T-helper 9 cell (primary cell): ENCODE data around the gene KRTAP19-8.

Experiments used
- DNase-seq: peaks from one replicate; pipeline ENCODE4 v3.0.0-alpha.2; 2020
- total RNA-seq, 2 donors: gene quantifications; one replicate each; lab custom pipeline; 2026; lab: John Stamatoyannopoulos, UW

KRTAP19-8 gene, protein sequence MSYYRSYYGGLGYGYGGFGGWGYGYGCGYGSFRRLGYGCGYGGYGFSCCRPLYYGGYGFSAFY
- 0 reads per million in 2 donors for total RNA-seq

DNA sequence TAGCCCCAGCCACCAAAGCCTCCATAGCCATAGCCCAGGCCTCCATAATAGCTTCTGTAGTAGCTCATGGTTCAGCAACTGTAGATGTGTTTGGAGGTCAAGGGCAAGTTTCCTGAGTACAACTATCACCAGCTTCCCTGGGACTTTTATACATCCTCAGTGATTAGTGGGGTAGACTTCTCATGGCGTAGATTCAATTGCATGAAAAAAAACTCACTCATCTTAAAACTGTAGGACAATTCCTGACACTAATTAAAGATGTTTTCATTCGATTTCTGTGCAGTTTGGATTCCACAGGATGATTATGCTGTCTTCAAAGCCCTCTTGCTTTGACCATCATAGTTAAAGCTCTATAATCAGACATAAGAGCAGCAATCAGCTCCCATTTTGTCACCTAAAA lies at the start of gene KRTAP19-8:
Gene KRTAP19-8, minus strand, starts transcription at position 101 of the 400 bp plus-strand sequence. Its CDS starts 33 bp downstream, at position 68.
- no peak for DNase-seq

- DNase-seq = no peak
Observed at GRCh38 chr21:31087639-31088473, 49.6 kb upstream of the KRTAP19-8 start.

- DNase-seq = no peak
Observed at GRCh38 chr21:31084689-31085088, 46.4 kb upstream of the KRTAP19-8 start.

- no peak for DNase-seq
Observed at GRCh38 chr21:31078796-31079195, 40.5 kb upstream of the KRTAP19-8 start.

GRCh38 chr21:31078216-31078615 lies 39.9 kb upstream of the KRTAP19-8 start:
- no peak for DNase-seq

DNA sequence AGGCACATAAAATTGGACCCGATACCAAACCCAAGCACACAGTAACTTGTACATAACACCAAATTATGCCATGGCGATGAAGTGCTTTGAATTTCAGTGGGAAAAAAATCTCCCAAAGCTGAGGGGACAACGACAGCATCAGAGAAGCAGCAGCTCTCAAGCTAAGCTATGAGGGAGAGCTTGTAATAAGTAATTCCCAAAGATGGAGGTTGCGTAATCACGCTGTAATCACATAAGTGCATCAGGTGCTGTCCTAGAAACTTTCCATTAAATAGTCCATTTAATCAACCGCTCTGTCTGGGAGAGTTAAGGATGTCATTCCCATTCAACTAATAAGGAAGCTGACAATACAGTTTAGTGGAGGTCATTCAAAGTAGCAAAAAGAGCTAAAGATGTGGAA lies 37.6 kb upstream of the KRTAP19-8 start:
- DNase-seq = no peak

GRCh38 chr21:31072533-31072932 lies 34.3 kb upstream of the KRTAP19-8 start:
- DNase-seq = no peak

GRCh38 chr21:31064803-31065202 lies 26.5 kb upstream of the KRTAP19-8 start:
- no peak for DNase-seq

DNA sequence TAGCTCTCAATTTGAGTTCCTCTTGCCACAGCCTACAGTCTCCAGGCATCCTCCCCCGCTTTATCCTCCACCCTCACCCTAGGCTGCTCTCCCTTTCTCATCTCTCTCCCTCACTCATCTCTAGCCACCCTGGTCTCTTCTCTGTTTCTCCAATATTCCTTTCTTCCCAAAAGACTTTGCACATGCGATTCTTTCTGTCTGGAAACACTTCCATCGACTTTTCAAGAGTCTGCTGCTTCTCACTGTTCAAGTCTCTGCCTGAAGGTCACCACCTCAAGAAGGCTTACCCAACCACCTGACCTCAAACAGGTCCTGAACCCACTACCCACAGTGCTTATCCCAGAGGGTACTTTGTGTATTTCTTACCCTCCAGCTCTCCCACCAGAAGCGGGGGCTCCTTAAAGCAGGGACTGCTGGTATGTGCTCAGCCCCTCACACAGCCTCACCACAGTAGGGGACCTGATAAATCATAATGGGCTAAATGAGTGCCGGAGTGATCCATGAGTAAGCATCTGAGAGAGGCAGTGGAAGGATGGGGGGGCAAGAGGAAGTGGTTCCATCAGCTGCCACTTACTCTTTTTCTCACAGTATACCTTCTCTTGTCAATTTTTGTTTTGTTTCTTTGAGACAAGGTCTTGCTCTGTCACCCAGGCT lies 14.3 kb upstream of the KRTAP19-8 start:
- no peak for DNase-seq

GRCh38 chr21:31050577-31051157 lies 12.4 kb upstream of the KRTAP19-8 start:
- DNase-seq = no peak

GRCh38 chr21:31045841-31046240 lies 7.6 kb upstream of the KRTAP19-8 start:
- DNase-seq = no peak

- no peak for DNase-seq
Observed at GRCh38 chr21:31043471-31043870, 5.2 kb upstream of the KRTAP19-8 start.

GRCh38 chr21:31042080-31042464 lies 3.8 kb upstream of the KRTAP19-8 start:
- no peak for DNase-seq

DNA sequence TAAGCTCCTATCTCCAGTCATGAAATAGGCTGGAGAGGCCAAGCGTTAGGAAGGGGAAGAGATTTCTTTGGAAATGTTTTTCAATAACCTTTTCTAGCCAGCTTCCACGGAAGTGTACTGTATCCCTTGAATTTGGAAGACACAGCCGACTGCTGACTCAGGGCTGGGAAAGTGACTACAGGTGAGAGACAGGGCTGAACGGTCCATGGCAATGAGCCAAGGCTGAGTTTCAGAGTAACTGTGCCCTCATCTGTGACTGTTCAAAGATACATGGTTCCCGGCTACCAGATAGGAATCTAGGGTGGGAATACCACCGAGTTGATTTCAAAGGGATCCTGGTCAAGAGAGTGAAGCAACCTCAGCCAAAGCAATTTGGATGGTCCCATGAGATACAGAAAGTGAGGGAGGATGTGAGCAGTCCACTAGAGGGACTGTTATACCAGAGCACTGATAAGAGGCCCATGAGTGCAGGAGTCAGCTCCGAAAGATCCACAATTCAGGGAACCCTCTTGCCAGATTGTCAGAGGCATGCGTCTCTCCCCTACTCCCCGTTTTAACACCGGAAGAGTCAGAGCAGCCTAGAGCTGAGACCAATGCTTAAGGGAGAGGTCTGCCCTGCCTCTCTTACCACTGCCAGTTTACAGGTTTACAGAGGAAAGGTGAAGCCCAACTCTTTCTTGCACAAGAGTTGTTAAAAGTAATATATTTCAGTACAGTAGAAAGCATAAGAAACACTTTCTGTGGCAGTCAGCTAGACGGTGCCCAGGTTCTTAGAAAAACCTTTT lies 3.2 kb upstream of the KRTAP19-8 start:
- DNase-seq = no peak

- no peak for DNase-seq
Observed at GRCh38 chr21:31034378-31034777, 3.9 kb downstream of the KRTAP19-8 start.

GRCh38 chr21:31030367-31031106 lies 7.7 kb downstream of the KRTAP19-8 start:
- DNase-seq = no peak

- no peak for DNase-seq
Observed at GRCh38 chr21:31023680-31024079, 14.6 kb downstream of the KRTAP19-8 start.

DNA sequence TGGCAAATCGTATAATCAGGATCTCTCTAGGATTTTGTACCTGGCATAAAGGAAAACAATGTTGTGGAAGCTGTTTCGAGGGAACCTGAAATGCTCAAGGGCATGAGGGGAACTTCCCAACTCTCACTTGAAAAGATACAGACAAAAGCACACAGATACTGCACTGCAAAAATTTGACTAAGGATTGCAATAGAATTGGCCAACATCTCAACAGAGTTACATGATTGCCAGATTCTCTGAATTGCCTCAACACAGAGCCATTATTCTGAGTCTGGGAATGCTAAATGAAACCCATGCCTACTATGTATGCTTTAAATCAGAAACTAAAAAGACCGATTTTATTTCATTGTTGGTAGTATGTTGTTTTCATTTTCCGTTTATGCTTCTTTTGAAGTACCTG lies 16.0 kb downstream of the KRTAP19-8 start:
- no peak for DNase-seq

DNA sequence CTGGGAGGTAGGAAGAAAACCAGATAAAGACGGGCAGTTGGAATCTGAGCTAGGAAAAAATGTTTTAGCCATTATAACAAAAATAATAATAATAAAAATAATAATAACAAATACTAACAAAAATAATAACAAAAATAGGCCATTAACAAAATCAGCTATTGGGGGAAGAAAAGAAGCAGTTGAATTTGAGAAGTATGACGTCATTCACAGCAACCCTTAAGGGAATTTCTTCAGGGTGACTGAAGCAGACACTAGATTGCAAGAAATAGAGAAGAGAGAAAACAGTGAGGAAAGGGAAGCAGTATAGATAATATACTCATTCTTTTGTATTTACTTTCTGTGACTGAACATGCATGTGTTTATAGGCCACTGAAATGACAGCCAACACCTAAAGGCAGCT lies 20.0 kb downstream of the KRTAP19-8 start:
- DNase-seq = no peak

DNA sequence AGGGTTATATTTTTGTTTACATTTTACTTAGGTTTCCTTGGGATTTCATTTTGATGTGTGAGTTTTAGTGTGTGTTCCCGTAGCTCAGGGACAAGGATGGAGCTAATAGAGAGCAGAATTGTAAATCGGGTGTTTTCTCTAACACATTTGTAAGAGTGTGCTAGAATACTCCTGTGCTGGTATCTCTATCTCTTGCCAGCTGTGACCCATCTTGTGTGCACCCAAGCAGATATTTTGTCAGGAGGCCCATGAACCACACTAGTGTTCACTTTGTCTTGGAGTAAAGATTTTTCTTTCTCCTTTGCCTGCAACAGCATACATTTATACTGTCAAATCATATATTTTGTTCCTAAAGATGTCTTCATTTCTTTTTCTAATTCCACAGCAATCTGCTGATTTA lies 23.4 kb downstream of the KRTAP19-8 start:
- DNase-seq = no peak

DNA sequence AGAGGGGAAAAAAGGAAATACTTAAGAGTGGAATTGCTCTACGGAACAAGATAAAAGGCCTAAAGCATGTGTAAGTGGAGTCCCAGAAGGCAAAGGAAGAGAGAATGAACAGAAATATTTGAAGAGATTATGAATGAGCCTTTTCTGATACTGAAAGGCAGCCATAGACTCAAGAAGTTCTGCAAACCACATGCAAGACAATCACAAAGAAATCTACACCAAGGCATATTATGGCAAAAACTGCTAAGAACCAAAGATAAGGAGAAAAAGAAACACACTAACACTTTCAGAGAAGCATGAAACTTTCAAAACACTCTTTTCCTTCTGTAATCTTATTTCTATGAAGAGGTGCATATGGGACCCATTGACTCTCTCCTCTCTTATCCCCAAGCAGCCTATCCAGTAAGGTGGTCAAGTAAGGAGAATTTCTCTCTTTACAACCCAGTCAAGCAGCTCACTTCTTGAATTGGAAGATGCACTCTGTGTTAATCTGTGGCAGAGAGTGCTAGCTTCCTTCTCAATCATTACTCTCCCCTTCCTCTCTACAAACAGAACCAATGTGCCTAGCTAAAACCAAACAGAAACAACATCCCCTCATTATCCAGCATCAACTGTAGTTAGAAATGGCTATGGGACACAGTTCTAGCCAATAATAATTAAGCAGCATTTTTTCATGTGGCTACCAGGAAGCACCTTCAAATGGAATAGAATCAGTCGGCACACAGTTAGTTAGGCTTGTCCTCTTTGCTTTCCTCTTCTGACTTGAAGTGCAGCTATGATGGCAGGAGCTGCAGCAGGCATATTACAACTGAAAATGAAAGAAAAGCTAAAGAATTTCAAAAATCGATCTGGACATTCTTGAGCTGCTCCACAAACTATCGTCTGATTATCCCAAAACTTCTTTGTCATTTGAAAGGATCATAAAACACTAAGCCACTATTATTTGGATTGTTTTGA lies 25.9 kb downstream of the KRTAP19-8 start:
- DNase-seq = no peak
